Activated CD8-positive, alpha-beta memory T cell treated with anti-CD3 and anti-CD28 coated beads, Interleukin-2, amount 10 ng/mL, durations not matched to agents 7 days and 5 days (primary cell): ENCODE results near the gene IGFBP2. TPM values are rescaled to one million over a fixed set of nuclear protein-coding genes. Genes with fewer than 3 reads are reported as not detected.
"Not testable (repeated sequence)": the region's sequence is repeated elsewhere in the genome, so short reads cannot be mapped to it uniquely, and the experiment has no call there.

Source experiments
- ATAC-seq: fragments of 150-1000 bp; cut with Tn5 transposase; one replicate; pipeline ENCODE4 v1.10.0; 2021; ENCODE audit warnings: moderate library complexity
- CTCF ChIA-PET: fragments of 350-600 bp; sonication (Branson Sonifier 250); formaldehyde crosslinking; loops from one replicate; lab custom pipeline; 2021; ENCODE audit warnings: antibody characterized with exemption; lab: Charles Lee
- DNase-seq: peaks from one replicate; pipeline ENCODE4 v3.0.0-alpha.2; 2020
- H3K27ac Mint-ChIP-seq: one replicate; pipeline ENCODE4 v1.8.0; 2021; ENCODE audit warnings: mild to moderate bottlenecking, mixed read lengths
- H3K27me3 Mint-ChIP-seq: one replicate; pipeline ENCODE4 v1.8.0; 2021; ENCODE audit warnings: mixed read lengths
- H3K36me3 Mint-ChIP-seq: one replicate; pipeline ENCODE4 v1.8.0; 2021; ENCODE audit warnings: mild to moderate bottlenecking, mixed read lengths
- H3K4me1 Mint-ChIP-seq: one replicate; pipeline ENCODE4 v1.8.0; 2021; ENCODE audit warnings: mixed read lengths
- H3K4me3 Mint-ChIP-seq: one replicate; pipeline ENCODE4 v1.8.0; 2021; ENCODE audit warnings: mild to moderate bottlenecking, moderate library complexity, mixed read lengths
- H3K9me3 Mint-ChIP-seq: one replicate; pipeline ENCODE4 v1.8.0; 2022; ENCODE audit warnings: low read depth, mixed read lengths
- total RNA-seq, 2 experiments: library from RNA; stranded (reverse); gene quantifications; one replicate each; pipeline ENCODE4 v1.2.3, GENCODE V29; 2021

IGFBP2 gene, protein sequence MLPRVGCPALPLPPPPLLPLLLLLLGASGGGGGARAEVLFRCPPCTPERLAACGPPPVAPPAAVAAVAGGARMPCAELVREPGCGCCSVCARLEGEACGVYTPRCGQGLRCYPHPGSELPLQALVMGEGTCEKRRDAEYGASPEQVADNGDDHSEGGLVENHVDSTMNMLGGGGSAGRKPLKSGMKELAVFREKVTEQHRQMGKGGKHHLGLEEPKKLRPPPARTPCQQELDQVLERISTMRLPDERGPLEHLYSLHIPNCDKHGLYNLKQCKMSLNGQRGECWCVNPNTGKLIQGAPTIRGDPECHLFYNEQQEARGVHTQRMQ
- total RNA-seq: 1 to 10 TPM in 1 of 2 experiments, under 1 TPM in 1; 0.96 to 3.5 TPM

GRCh38 chr2:216632952-216633615, at the start of gene IGFBP2:
Gene IGFBP2 (plus strand): TSS chr2:216633420. CDS start chr2:216633524, 104 bp downstream.
- DNase-seq: no peak
- Mint-ChIP-seq H3K27me3 (peaks cover 78% of the 10 kb centered on the region), H3K4me3 (peak within 1 kb of the TSS; percentile 62), H3K4me1 (peaks cover 14% of the 10 kb centered on the region), H3K9me3 (no peaks in the 10 kb centered on the region), H3K27ac (no peak within 1 kb of the TSS), H3K36me3 (peaks cover 2% of the 10 kb centered on the region)
- ATAC-seq: peak; percentile 64
- CTCF ChIA-PET: no interaction called here

GRCh38 chr2:216583606-216584005, 49.6 kb upstream of the IGFBP2 start:
- no peaks in the 10 kb centered on the region for H3K9me3 Mint-ChIP-seq
- H3K4me3 Mint-ChIP-seq: no peak overlapping the region
- H3K36me3 Mint-ChIP-seq: no peaks in the 10 kb centered on the region
- H3K4me1 Mint-ChIP-seq: no peaks in the 10 kb centered on the region
- CTCF ChIA-PET: interaction anchor here (0.8 kb wide), 1 partner anchor 9 kb away, joined by 3 read pairs; no protein-coding TSS in a partner anchor
- H3K27me3 Mint-ChIP-seq: peaks cover 44% of the 10 kb centered on the region
- no peak overlapping the region for H3K27ac Mint-ChIP-seq
- ATAC-seq (no peak), DNase-seq (no peak)

- DNase-seq (no peak), ATAC-seq (no peak)
- H3K9me3 Mint-ChIP-seq: no peaks in the 10 kb centered on the region
- peaks cover 45% of the 10 kb centered on the region for H3K27me3 Mint-ChIP-seq
- H3K27ac Mint-ChIP-seq: no peak overlapping the region
- no peak overlapping the region for H3K4me3 Mint-ChIP-seq
- no peaks in the 10 kb centered on the region for H3K36me3 Mint-ChIP-seq
- no peaks in the 10 kb centered on the region for H3K4me1 Mint-ChIP-seq
- CTCF ChIA-PET: interaction anchor here (0.6 to 0.8 kb wide), 2 partner anchors 8 to 14 kb away, joined by 3 read pairs; no protein-coding TSS in a partner anchor
Measured at GRCh38 chr2:216584112-216584511, 49.1 kb upstream of the IGFBP2 start.

- CTCF ChIA-PET: no interaction called here
- H3K27ac Mint-ChIP-seq: no peak overlapping the region
- H3K9me3 Mint-ChIP-seq: no peaks in the 10 kb centered on the region
- peaks cover 51% of the 10 kb centered on the region for H3K27me3 Mint-ChIP-seq
- DNase-seq: no peak
- H3K4me1 Mint-ChIP-seq: no peaks in the 10 kb centered on the region
- H3K36me3 Mint-ChIP-seq: no peaks in the 10 kb centered on the region
- ATAC-seq: no peak
- H3K4me3 Mint-ChIP-seq: no peak overlapping the region
Measured at GRCh38 chr2:216585441-216585840, 47.8 kb upstream of the IGFBP2 start.

DNA sequence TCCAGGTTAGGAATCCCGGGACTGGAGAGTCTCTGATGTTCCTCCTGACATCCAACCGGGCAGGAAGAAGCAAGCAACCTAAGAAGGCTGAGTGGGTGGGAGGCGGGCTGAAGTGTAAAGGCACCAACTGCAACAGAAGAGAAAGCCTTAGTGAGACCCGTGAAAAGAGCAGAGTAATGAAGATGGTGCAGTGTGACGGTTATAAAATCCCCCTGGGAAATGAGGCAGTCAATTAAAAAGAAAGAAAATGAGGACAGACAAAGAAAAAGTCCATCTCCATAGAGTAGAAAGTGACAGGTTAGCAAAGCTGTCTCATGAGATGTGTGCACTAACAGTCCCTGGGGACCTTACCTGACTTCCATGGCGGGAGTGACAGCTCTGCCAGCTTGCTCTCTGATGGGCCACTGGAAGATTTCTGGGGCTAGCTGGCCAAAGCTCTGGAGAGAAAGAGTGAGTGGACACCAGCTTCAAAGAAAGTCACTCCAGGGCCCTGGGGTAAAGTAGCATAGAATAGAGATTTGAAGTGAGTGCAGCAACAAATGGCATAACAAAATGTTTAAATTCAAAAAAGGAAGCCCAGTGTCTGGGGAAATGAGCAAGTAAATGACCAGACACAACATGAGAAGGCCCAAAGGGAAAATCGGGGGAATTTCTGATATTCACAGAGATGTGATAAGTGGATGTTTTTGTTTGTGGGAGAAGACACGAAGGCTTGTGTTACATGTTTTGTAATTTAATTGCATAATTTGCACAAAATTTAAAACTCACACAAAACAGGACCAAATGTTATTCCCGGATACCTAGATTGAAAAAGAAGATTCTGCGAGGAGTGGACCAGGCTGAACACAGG, 44.1 kb upstream of the IGFBP2 start:
- Mint-ChIP-seq H3K9me3 (no peaks in the 10 kb centered on the region), H3K27ac (no peak overlapping the region), H3K27me3 (peaks cover 37% of the 10 kb centered on the region), H3K36me3 (no peaks in the 10 kb centered on the region), H3K4me1 (no peaks in the 10 kb centered on the region), H3K4me3 (no peak overlapping the region)
- DNase-seq: no peak
- CTCF ChIA-PET: no interaction called here
- ATAC-seq: no peak

- Mint-ChIP-seq H3K27ac (no peak overlapping the region), H3K4me1 (no peaks in the 10 kb centered on the region), H3K36me3 (no peaks in the 10 kb centered on the region), H3K27me3 (peaks cover 32% of the 10 kb centered on the region), H3K4me3 (no peak overlapping the region), H3K9me3 (no peaks in the 10 kb centered on the region)
- no peak for ATAC-seq
- CTCF ChIA-PET: no interaction called here
- DNase-seq: no peak
Measured at GRCh38 chr2:216589791-216590190, 43.4 kb upstream of the IGFBP2 start.

DNA sequence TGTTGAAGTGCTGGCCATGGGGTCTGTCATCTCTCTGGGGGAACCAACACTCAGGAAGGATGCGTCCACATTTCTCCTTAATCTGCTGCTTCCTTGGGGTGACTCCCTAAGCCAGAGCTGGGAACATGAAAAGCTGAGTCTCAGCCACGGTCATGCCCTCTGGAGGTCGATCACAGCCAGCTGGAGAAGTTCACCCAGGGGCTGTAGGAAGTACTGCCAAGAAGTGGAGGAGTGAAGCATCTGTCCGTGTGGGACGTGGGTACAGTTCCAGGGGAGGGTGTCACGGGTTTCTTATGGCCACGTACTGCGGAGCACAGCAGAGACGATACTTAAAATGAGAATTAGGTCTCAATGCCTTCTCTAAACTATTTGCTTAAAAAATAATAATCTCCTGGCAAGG, 42.4 kb upstream of the IGFBP2 start:
- Mint-ChIP-seq H3K36me3 (no peaks in the 10 kb centered on the region), H3K4me3 (no peak overlapping the region), H3K9me3 (no peaks in the 10 kb centered on the region), H3K27ac (no peak overlapping the region), H3K4me1 (no peaks in the 10 kb centered on the region), H3K27me3 (peaks cover 30% of the 10 kb centered on the region)
- DNase-seq: no peak
- CTCF ChIA-PET: no interaction called here
- ATAC-seq: no peak

DNA sequence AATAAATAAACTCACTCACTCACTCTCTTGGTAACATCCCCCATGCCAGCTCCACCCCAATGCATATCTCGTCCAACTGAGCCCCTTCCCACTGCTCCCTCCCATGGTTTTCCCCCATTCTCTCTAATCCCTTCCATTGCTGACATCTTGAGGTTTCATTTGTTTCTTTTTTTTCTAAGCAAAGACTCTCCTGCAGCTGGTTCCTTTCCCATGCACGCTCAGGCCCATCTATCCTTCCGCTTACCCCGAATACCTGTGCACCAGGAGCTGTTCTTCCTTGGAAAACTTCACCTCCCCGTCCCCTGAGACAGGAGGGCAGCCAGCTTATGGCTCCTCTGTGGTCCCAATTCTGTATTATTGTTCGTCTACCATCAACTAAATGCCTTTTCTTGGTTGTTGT, 41.7 kb upstream of the IGFBP2 start:
- no peak overlapping the region for H3K27ac Mint-ChIP-seq
- CTCF ChIA-PET: no interaction called here
- no peaks in the 10 kb centered on the region for H3K36me3 Mint-ChIP-seq
- H3K27me3 Mint-ChIP-seq: peaks cover 29% of the 10 kb centered on the region
- no peak overlapping the region for H3K4me3 Mint-ChIP-seq
- ATAC-seq (no peak), DNase-seq (no peak)
- H3K9me3 Mint-ChIP-seq: no peaks in the 10 kb centered on the region
- H3K4me1 Mint-ChIP-seq: no peaks in the 10 kb centered on the region

GRCh38 chr2:216594081-216594480, 39.1 kb upstream of the IGFBP2 start:
- Mint-ChIP-seq H3K4me1 (no peaks in the 10 kb centered on the region), H3K36me3 (no peaks in the 10 kb centered on the region), H3K27ac (no peak overlapping the region), H3K4me3 (no peak overlapping the region), H3K27me3 (peaks cover 26% of the 10 kb centered on the region), H3K9me3 (no peaks in the 10 kb centered on the region)
- DNase-seq (no peak), ATAC-seq (no peak)
- CTCF ChIA-PET: no interaction called here

DNA sequence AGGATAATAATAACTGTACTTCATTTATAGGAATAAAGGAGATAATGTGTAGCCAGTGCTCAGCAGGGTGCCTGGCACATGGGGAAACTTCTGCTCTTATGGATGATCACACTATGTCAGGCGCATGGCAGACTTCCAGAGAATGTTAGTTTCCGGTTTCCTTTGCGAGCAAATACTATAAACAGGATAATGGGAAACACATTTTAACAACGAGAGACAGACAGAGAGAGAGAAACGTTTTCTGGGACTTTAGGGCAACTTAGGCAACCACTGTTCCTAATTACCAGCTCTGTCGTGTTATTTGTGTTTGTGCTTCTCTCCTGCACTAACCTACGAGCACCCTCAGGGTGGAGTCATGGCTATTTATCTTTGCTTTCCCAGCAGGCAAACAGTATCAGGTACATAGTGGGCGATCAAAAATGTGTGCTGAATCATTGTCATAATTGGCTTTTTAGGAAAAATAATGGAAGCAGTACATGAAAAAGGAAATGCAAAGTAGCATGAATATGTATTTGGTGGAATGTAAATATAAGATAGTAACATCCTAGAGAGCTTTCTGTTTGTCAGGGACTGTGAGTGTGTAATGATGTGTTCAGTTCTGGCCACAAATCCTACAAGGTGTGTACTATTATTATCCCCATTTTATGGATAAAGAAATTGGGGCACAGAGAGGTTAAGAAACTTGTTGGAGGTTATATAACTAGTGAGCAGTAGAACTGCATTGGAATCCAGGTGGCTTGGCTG, 36.8 kb upstream of the IGFBP2 start:
- no peak for ATAC-seq
- CTCF ChIA-PET: no interaction called here

GRCh38 chr2:216596980-216597509, 36.2 kb upstream of the IGFBP2 start:
- CTCF ChIA-PET: no interaction called here
- H3K4me3 Mint-ChIP-seq: no peak overlapping the region
- DNase-seq: no peak
- H3K4me1 Mint-ChIP-seq: no peaks in the 10 kb centered on the region
- H3K27me3 Mint-ChIP-seq: peaks cover 14% of the 10 kb centered on the region
- H3K27ac Mint-ChIP-seq: no peak overlapping the region
- H3K36me3 Mint-ChIP-seq: no peaks in the 10 kb centered on the region
- H3K9me3 Mint-ChIP-seq: no peaks in the 10 kb centered on the region
- no peak for ATAC-seq

More for the DNA sequence above, 36.8 kb upstream of the IGFBP2 start:
- no peaks in the 10 kb centered on the region for H3K4me1 Mint-ChIP-seq
- H3K27ac Mint-ChIP-seq: no peak overlapping the region
- H3K4me3 Mint-ChIP-seq: no peak overlapping the region
- no peak for DNase-seq
- H3K27me3 Mint-ChIP-seq: peaks cover 11% of the 10 kb centered on the region
- no peaks in the 10 kb centered on the region for H3K9me3 Mint-ChIP-seq
- H3K36me3 Mint-ChIP-seq: no peaks in the 10 kb centered on the region

DNA sequence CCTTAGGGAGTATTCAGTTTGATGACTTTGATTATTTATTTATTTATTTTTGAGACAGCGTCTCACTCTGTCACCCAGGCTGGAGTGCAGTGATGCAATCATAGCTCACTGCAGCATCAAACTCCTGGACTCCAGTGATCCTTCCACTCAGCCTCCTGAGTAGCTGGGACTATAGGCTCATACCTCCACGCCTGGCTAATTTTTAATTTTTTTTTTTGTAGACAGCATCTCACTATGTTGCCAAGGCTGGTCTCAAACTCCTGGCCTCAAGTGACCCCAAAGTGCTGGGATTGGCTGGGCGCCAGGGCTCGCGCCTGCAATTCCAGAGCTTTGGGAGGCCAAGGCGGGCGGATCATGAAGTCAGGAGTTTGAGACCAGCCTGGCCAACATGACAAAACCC, 35.4 kb upstream of the IGFBP2 start:
- ATAC-seq, H3K9me3 Mint-ChIP-seq, H3K4me3 Mint-ChIP-seq, DNase-seq, H3K36me3 Mint-ChIP-seq, H3K27ac Mint-ChIP-seq, H3K4me1 Mint-ChIP-seq: not testable (repeated sequence)
- peaks cover 16% of the 10 kb centered on the region for H3K27me3 Mint-ChIP-seq
- CTCF ChIA-PET: interaction anchor here (1.1 kb wide), 1 partner anchor 13 kb away, joined by 3 read pairs; no protein-coding TSS in a partner anchor
